ENCODE measurements around the gene SLC25A39.
"Not testable (repeated sequence)": the region's sequence is repeated elsewhere in the genome, so short reads cannot be mapped to it uniquely, and the experiment has no call there.

The SLC25A39 gene

GRCh38 chr17:44333371-44333770, 8.7 kb upstream of the SLC25A39 start:
- no peak for DNase-seq

- DNase-seq: peak; percentile 43
Observed at GRCh38 chr17:44331249-44331760, 6.7 kb upstream of the SLC25A39 start.

GRCh38 chr17:44330263-44330662, 5.6 kb upstream of the SLC25A39 start:
- not testable (repeated sequence) for DNase-seq

- not testable (repeated sequence) for DNase-seq
Observed at GRCh38 chr17:44329516-44329915, 4.9 kb upstream of the SLC25A39 start.

GRCh38 chr17:44327715-44328449, 3.3 kb upstream of the SLC25A39 start:
- DNase-seq: no peak

GRCh38 chr17:44326861-44327444, 2.3 kb upstream of the SLC25A39 start:
- DNase-seq: peak; percentile 98

GRCh38 chr17:44324092-44324570, 492 bp downstream of the SLC25A39 start:
- peak; percentile 5 for DNase-seq

GRCh38 chr17:44323359-44324091, 1.1 kb downstream of the SLC25A39 start:
- DNase-seq: no peak

- no peak for DNase-seq
Observed at GRCh38 chr17:44322236-44322895, 2.3 kb downstream of the SLC25A39 start.

- DNase-seq: no peak
Observed at GRCh38 chr17:44321246-44322120, 3.1 kb downstream of the SLC25A39 start.

- no peak for DNase-seq
Observed at GRCh38 chr17:44320066-44320465, 4.6 kb downstream of the SLC25A39 start.

GRCh38 chr17:44318077-44318892, 6.3 kb downstream of the SLC25A39 start:
- DNase-seq: no peak

GRCh38 chr17:44317545-44317944, 7.1 kb downstream of the SLC25A39 start:
- no peak for DNase-seq

- no peak for DNase-seq
Observed at GRCh38 chr17:44315760-44316731, 8.6 kb downstream of the SLC25A39 start.

GRCh38 chr17:44314869-44315661, 9.6 kb downstream of the SLC25A39 start:
- DNase-seq: no peak

- no peak for DNase-seq
Observed at GRCh38 chr17:44314524-44314868, 10.1 kb downstream of the SLC25A39 start.

GRCh38 chr17:44314031-44314430, 10.6 kb downstream of the SLC25A39 start:
- DNase-seq: no peak

- DNase-seq: no peak
Observed at GRCh38 chr17:44312396-44313104, 12.1 kb downstream of the SLC25A39 start.
